HEK293T (cell line): ENCODE measurements around the gene KRT16.
"Not testable (repeated sequence)": the region's sequence is repeated elsewhere in the genome, so short reads cannot be mapped to it uniquely, and the experiment has no call there.

Experiments used
- BHLHE40 ChIP-seq: fragments of 450-650 bp; IDR thresholded peaks from 2 replicates; pipeline ENCODE4 v1.6.1; 2016; ENCODE audit warnings: mild to moderate bottlenecking, moderate library complexity, borderline replicate concordance
- ELF4 ChIP-seq: fragments of 450-650 bp; IDR thresholded peaks from 2 replicates; pipeline ENCODE4 v1.6.1; 2017; ENCODE audit warnings: antibody characterized with exemption

DNA sequence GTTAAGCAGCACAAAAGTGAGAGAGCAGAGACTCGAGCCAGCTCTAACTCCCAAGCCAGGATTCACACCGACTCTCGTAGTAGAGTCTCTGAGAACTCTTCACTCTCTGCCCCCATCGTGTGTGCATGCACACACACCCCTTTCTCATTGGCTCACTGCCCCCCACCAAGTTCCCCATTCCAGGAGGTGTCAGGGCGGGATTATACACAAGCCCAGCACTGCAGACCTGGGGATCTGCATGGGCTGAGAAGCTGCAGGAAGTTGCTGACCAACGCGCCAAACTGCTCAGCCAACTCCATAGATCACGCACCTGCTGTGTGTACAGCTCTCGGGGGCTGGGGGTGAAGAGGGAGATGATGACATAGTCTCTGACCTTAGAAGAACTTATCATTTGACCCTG is 2.2 kb upstream of the KRT16 start:
- TF ChIP-seq ELF4, BHLHE40: not testable (repeated sequence)
